Fibroblast of pulmonary artery (primary cell): ENCODE measurements around the gene GJA10.

Source experiments
- DNase-seq: peaks from one replicate; pipeline ENCODE4 v3.0.0-alpha.2; 2010; ENCODE audit warnings: low read depth
- H3K4me3 ChIP-seq: replicated peaks from 2 replicates; pipeline ENCODE4 v1.5.1; 2011; ENCODE audit warnings: low read depth, mild to moderate bottlenecking, control low read depth, low read length, moderate library complexity
- TF ChIP-seq, protein P1 (sequence below): IDR thresholded peaks from 2 replicates; pipeline ENCODE4 v1.5.1; 2011; ENCODE audit warnings: mild to moderate bottlenecking, control low read depth, low read length, inconsistent platforms; ENCODE audit errors: missing control alignments

GJA10 gene

DNA sequence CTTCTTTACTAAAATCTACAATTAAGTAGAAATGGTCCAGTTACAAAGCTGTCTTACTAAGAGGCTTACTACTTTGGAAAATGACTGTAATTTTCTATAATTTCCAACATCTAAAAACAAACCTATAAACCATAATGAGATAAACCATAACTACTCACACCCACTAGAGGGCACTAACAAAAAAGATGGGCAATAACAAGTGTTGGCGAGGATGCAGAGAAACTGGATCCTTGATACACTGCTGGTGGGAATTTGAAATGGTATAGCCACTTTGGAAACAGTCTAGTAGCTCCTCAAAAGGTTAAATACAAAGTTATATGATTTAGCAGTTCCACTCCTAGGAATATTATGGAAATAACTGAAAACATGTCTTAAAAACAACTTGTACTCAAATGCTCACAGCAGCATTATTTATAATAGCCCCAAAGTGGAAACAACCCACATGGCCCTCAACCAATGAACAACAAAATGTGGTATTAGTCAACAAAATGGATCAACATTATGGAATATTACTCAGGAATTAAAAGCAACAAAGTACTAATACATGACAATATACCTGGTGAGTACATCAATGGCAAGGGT, 50.6 kb downstream of the GJA10 start:
- no peak overlapping the region for H3K4me3 ChIP-seq
- peak; percentile 41 for DNase-seq
- TF ChIP-seq, protein P1, sequence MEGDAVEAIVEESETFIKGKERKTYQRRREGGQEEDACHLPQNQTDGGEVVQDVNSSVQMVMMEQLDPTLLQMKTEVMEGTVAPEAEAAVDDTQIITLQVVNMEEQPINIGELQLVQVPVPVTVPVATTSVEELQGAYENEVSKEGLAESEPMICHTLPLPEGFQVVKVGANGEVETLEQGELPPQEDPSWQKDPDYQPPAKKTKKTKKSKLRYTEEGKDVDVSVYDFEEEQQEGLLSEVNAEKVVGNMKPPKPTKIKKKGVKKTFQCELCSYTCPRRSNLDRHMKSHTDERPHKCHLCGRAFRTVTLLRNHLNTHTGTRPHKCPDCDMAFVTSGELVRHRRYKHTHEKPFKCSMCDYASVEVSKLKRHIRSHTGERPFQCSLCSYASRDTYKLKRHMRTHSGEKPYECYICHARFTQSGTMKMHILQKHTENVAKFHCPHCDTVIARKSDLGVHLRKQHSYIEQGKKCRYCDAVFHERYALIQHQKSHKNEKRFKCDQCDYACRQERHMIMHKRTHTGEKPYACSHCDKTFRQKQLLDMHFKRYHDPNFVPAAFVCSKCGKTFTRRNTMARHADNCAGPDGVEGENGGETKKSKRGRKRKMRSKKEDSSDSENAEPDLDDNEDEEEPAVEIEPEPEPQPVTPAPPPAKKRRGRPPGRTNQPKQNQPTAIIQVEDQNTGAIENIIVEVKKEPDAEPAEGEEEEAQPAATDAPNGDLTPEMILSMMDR = peak; percentile 52
